SHP77 treated with DMSO at 0.1 percent for 48 hours (cell line): ENCODE measurements around the gene IMP4.
A peak's percentile ranks its signal among the peaks of the same experiment; 100 is the strongest.

ENCODE experiments used
- DNase-seq: peaks from one replicate; lab custom pipeline; 2025; lab: John Stamatoyannopoulos, UW

Gene IMP4

GRCh38 chr2:130357864-130358263 is 15.2 kb downstream of the IMP4 start:
- no peak for DNase-seq

- no peak for DNase-seq
Measured at GRCh38 chr2:130358420-130359350, 16.0 kb downstream of the IMP4 start.

GRCh38 chr2:130359466-130359865 is 16.8 kb downstream of the IMP4 start:
- no peak for DNase-seq

- DNase-seq, result no peak
Measured at GRCh38 chr2:130363479-130363878, 20.8 kb downstream of the IMP4 start.

- DNase-seq, result no peak
Measured at GRCh38 chr2:130365075-130365474, 22.4 kb downstream of the IMP4 start.

GRCh38 chr2:130365963-130366362 is 23.3 kb downstream of the IMP4 start:
- no peak for DNase-seq

GRCh38 chr2:130366720-130367119 is 24.0 kb downstream of the IMP4 start:
- DNase-seq, result no peak

GRCh38 chr2:130368786-130369185 is 26.1 kb downstream of the IMP4 start:
- no peak for DNase-seq

GRCh38 chr2:130369311-130369964 is 26.7 kb downstream of the IMP4 start:
- DNase-seq, result no peak

GRCh38 chr2:130369965-130370341 is 27.3 kb downstream of the IMP4 start:
- no peak for DNase-seq

GRCh38 chr2:130370490-130370889 is 27.8 kb downstream of the IMP4 start:
- no peak for DNase-seq

GRCh38 chr2:130371723-130372054 is 29.0 kb downstream of the IMP4 start:
- no peak for DNase-seq

- DNase-seq, result peak; percentile 63
Measured at GRCh38 chr2:130372055-130372832, 29.5 kb downstream of the IMP4 start.

- DNase-seq, result no peak
Measured at GRCh38 chr2:130372833-130373807, 30.4 kb downstream of the IMP4 start.

- no peak for DNase-seq
Measured at GRCh38 chr2:130373808-130374365, 31.2 kb downstream of the IMP4 start.

GRCh38 chr2:130374587-130375290 is 32.0 kb downstream of the IMP4 start:
- no peak for DNase-seq

GRCh38 chr2:130375291-130376266 is 32.9 kb downstream of the IMP4 start:
- DNase-seq, result no peak

GRCh38 chr2:130376433-130377293 is 34.0 kb downstream of the IMP4 start:
- DNase-seq, result no peak
